NCI-H2029 (cell line): ENCODE measurements around the gene DYRK3.
A peak's percentile ranks its signal among the peaks of the same experiment; 100 is the strongest.

Source experiments
- DNase-seq: peaks from one replicate; lab custom pipeline; 2025; lab: John Stamatoyannopoulos, UW

DYRK3 gene

DNA sequence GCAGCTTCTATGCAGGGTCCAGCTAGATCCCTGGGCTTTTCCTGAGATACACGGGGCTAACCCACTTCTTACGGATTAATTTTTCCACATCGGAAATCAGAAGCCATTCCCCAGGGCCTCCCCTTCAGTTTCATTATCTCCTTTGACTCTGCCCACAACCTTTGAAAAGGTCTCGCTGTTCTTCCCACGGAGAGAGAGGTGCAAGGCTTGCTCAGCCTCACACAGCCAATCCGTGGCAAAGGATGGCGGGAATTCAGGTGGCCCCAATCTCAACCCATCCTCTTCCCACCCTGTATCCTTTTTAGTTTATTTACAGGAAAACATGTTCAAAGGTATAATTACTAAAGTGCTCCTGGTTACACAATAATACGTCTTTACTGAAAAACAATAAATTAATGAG is 48.7 kb downstream of the DYRK3 start:
- DNase-seq = no peak

DNA sequence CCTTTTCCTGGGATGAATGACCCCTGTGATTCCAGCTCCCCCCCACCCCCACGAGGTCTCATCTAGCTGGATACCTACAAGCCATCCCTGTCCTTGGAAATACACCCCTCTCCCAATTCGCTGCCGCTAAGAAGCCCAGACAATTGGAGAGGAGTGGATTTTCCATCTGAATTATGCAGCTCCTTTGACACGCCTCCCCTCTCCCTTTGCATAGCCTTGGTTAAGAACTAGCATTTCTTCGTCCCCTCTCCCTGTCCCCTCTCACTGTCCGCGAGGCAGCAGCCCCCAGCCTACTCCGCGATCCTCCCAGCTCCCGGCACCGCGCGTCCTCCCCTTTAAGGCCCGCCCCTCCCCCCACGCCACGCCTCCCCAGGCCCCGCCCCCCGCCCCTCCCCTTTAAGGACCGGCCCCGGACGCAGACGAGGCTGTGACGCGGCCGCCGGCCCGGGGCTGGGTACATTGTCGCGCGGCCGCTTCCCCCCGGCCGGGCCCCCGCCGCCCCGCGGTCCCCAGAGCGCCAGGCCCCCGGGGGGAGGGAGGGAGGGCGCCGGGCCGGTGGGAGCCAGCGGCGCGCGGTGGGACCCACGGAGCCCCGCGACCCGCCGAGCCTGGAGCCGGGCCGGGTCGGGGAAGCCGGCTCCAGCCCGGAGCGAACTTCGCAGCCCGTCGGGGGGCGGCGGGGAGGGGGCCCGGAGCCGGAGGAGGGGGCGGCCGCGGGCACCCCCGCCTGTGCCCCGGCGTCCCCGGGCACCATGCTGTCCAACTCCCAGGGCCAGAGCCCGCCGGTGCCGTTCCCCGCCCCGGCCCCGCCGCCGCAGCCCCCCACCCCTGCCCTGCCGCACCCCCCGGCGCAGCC is 49.4 kb downstream of the DYRK3 start, which contains the start of gene MAPKAPK2:
Gene MAPKAPK2, plus strand, starts transcription at position 428 of the 856 bp plus-strand sequence. Its CDS starts 325 bp downstream, at position 753.
- DNase-seq = peak; percentile 25

DNA sequence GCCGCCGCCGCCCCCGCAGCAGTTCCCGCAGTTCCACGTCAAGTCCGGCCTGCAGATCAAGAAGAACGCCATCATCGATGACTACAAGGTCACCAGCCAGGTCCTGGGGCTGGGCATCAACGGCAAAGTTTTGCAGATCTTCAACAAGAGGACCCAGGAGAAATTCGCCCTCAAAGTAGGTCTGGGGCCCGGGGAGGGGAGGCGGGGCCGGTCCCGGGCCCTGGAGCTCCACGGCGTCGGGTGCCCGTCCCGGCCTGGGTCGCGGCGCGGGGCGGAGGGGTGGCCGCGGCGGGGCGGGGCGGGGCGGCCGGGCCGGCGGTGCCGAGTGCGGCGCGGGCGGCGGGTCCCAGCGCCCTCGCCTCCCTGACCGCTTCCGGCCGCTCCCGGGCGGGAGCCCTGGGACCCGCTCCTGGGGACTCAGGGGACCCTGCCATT is 50.0 kb downstream of the DYRK3 start:
- DNase-seq = no peak

DNA sequence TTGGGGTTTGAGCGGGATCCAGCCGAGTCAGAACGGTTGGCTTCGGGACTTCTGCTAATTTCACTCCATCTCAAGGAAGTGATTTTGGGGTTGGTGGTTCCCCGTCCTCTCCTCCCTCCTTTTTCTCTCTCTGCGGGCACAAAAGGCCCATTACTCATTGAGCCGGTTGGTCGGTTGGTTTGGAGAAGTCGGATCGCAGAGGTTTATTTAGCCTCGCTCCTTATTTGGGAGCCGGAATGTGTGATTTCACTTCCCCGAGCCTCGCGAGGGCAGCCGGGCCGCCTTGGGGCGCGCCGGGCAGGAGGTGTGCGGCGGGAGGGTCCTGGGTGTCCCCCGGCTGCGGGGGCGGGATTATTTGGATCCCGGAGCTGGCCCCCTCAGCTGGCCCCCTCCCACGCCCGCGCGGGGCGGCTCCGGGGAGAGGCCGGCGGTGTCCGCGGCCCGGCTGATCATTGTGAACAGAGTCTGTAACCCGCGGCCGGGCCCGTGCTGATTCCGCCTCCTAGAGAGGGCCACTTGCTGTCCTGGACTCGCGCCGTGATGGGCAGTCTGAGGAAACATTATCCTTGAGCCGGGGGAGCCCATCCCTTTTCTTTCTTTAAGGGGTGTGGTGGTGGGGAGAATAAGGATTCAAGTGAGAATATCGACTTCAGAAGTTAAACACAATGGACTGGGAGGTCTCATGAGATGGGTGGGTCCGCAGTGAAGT is 50.6 kb downstream of the DYRK3 start:
- no peak for DNase-seq

DNA sequence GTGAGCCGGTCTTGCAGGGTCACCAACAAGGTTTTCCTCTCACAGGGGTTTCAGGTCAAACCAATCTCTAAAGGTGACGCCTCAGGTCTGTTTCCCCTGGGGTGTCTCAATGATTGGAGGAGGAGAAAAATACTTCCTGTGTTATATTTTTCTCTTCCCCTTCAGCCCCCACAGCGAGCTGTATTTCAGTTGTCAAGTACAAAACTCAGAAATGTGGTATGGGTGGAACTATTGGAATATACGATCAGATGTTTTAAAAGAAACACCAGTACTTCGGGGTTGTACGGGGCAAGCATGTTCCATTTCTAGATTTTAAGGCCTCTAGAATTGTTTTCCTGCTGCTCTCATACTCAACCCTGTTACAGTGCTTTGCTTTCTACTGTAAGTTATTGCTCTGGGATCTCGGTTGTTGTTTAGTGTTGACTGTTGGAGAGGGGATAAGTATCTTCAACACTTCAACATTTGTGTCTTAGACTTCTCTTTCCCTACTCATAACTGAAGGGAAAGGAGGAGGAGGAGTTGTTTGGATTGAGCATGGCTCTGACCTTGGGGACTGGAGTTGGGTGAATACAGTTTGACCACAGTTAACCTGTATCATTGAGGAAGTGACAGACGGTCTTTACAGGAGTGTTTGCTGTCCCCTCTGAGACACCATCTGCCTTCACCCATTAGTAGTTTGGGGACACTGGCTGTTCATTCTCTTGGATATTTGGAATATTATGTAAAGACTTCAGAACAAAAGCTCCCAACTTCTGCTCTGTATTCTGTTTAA is 51.3 kb downstream of the DYRK3 start:
- no peak for DNase-seq

DNA sequence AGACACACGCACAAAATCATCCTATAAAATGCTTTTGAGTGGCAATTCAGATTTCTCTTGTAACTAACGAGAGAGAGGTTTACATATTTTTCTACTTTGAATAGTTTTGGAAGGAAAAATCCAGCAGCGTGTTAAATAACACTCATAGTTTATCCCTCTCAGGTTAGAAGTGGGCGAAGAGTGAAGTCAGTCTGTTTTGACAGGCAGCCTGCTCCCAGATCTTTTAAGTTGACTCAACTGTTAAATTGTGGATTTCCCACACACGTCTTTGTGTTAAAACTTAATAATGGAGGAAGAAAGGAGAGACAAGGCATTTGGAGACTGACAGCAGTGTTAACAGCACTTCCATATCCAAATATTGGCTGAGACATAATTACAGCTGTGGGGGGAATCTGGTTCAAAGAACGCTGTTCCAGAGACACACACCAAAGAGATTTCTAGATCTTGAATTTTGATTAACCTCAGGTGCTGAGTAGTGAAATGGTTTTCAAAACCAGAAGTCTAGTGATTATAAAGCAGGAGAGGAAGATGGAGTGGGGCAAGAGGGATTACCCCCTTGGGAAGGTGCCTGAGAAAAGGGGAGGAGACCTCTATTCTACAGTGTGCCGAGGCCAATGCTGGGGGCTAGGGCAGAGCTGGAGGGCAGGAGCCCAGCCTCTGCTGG is 52.0 kb downstream of the DYRK3 start:
- DNase-seq = no peak

DNA sequence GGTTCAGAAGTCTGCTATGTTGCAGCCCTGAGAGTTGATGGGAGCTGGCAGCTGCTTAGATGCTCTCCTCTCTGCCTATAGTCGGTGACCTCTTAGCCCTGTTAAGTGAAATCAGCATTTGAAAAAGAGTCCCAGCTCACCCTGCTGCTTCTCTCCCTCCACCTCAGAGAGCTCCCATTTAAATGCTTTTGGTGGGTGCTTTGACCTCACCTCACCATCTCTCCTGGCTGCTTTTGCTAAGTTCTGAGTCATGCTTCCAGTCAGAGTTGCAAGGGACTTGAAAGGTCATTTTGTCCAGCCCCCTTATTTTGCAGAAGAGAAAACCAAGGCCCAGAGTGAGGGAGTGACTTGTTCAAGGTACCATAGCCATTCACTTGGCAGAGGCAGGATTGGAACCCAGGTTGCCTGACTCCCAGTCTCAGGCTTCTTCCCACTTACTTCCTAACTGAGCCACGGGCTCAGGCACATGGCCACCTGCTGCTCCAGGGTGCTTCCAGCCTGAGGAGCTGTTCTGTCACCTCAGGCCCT is 52.6 kb downstream of the DYRK3 start:
- no peak for DNase-seq

DNA sequence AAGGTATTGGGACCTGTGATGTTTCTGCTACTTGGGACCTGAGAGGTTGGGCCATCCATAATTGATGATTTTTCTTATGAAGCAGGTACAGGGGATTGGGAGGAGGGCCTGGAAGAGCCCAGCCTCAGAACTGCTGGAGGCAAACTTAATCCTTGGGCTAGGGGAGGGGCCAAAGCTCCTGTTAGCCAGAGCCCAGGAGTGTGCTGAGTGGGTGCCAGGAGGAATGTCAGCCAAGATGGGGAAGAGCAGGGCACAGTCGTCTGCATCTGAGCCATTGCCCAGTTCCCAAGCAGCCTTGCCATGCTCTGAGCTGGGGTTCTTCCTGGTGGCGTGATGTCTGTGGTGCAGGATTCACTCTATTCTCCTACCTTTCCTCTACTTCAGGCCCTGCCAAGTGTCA is 55.2 kb downstream of the DYRK3 start:
- no peak for DNase-seq

DNA sequence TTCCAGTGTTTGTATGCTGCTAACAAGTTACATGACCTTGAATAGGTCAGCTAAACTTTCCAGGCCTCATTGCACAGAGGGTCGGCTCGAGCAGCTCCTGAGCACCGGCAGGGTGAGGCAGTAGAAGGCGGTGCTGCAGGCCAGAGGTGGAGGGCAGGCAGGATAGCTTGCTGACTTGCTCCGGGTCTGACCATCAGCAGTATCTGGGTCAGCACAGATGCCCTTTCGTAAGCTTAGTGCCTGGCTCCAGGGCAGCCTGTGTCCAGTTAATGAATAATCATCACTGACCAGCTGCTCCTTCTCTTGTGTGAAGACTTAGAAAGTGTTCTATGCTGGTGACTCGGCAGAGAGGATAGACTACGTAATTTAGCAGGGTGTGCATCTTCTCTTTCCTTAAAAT is 56.3 kb downstream of the DYRK3 start:
- DNase-seq = no peak

DNA sequence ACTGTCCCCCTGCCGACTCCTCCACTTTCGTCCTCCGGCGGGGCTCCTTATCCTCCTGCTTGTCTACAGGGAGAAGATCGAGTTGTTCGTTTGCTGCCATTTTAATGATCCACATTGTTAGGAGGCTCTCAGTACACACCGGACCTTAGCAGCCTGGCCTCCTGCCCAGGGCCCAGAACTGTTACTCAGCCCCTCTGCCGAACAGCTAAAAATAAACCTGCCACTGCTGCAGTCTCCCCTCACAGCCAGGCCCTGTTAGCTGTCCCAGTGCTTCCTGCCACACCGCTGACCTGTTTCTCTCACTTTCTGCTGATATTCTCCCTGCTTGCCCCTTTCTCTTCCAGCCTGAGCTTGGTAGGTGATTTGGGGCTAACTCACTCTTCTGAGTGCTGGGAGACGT is 57.7 kb downstream of the DYRK3 start:
- DNase-seq = no peak

DNA sequence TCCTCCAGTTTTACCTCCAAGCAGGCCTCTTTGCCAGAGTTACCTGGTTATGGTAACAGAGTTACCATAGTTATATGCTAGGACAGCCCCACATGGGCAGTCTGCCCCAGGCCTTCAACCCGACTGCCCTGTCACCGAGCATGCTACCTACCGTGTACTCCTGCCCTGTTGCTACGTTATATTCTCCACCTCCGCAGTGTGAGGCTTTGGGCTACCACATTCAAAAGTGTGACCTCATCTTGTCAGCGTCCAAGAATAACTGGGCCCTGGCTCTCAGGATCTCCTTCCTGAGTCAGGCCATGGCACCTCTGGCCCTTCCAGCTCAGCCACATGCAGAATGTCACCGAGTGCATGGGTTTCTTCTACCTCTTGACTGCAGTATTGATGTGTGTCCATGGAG is 58.3 kb downstream of the DYRK3 start:
- DNase-seq = no peak

DNA sequence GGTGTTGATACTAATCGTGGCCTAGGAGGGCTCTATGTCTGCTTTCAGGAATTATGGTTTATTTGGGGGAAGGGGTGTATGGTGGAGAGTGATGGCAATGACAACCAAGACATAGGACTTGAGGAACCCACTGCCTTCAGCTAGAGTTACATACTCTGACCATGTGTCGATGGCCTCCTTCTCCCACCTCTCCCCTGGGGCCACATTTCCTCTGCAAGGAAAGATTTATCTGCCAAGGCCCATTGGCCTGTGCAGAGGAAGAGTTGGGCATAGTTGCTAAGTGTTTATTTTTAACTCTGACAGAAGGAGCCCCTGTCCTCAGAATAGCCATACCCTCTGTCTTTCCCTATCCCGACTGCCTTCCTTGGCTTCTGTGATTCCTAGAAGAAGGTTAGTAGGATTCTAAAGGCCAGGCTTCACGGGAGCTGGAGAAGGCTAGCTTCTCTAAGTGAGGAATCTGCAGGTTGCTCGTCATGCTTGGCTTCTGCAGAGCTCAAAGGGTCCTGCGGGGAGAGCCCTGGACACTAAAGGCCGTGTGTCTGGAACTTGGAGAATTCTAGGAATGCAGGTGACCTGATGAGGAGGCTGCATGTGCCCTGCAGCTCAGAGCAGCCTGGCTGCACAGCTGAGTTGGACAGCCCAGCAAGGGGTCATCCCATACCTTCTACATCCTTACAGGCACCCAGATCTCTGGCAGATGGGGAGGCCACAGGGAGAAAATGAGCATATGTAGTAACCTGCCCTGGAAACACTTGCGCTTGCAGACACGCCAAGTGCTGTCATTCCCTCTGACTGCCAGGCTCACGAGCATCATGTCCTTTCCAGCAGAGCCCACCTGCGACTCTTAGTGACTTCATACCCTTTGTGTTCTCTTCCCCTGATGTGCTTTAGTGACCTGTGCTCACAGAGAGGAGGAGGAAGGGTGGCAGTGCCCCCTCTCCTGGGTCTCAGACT is 59.1 kb downstream of the DYRK3 start:
- DNase-seq = no peak

DNA sequence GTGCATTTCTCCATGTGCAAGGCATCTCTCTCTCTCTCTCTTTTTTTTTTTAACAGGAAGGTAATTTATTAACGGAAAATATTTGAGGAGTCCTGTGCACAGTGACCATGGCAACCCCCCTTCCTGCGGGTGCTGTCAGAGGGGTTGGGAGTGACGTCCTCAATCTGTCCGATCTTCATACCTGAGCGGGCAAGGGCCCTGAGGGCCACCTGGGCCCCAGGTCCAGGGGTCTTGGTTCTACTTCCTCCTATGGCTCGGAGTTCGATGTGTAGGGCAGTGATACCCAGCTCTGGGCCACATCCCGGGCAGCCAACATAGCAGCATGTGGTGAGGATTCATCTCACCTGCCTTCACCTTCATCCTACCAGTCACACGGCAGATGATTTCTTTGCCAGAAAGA is 60.4 kb downstream of the DYRK3 start:
- no peak for DNase-seq

DNA sequence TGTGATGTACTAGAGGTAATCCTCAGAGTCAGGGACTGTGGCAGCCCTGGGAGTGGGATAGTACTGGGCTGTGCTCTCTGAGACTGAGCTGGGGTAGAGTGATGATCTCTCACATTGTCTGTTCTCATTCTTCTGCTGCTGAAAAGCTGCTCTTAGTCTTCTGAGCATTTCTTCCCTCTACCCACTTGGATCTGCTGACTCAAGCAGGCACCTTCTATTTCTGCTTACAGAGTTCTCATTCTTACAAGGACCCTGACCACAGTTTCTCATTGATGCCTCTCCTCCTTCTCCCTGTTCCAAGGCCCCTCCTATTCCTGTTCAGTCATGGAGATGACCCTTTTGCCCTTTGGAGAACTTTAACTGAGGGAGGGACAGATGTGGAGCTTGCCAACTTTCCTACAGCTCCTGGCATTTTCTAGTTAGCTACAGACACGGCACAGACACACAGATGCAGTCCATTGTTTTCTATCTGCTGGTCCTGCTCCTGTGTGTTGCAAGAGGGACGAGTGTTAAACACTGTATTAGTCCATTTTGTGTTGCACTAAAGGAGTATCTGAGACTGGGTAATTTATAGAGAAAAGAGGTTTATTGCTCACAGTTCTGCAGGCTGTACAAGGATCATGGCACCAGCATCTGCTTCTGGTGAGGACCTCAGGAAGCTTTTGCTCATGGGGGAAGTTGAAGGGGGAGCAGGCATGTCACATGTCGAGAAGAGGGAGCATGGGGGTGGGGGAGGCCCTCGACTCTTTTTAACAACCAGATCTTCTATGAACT is 61.7 kb downstream of the DYRK3 start:
- DNase-seq = no peak

DNA sequence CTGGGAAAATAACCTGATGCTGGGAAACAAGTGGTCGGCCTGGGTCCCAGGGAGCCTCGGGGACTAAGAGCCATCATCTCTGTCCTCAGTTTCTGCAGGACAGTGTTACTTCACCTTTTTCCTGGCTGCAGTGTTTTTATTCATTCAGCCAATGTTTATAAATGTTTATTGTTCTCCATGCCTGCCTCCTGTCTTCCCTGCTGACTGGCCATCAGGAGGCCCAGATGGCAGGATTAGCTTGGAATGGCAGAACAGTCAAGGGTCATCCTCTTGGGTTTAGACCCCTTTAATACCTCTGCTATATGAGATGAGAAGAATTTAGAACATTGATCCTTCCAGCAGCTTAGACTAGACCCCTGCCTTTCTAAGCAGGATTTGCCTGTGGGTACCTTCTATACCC is 62.7 kb downstream of the DYRK3 start:
- DNase-seq = no peak
